Brain microvascular endothelial cell (primary cell): ENCODE measurements around the gene ZNF609.
A peak's percentile ranks its signal among the peaks of the same experiment; 100 is the strongest.

Experiments used
- DNase-seq: peaks from one replicate; pipeline ENCODE4 v3.0.0-alpha.2; 2020
- H3K27ac ChIP-seq: fragments of 250-450 bp; sonication (Bioruptor Pico); 2 replicates; pipeline ENCODE4 v1.5.1; 2020; ENCODE audit warnings: mild to moderate bottlenecking, moderate library complexity
- H3K27me3 ChIP-seq: fragments of 250-450 bp; sonication (Bioruptor Pico); replicated peaks from 2 replicates; pipeline ENCODE4 v1.5.1; 2020; ENCODE audit warnings: mild to moderate bottlenecking
- H3K36me3 ChIP-seq: fragments of 250-450 bp; sonication (Bioruptor Pico); replicated peaks from 2 replicates; pipeline ENCODE4 v1.5.1; 2020; ENCODE audit warnings: mild to moderate bottlenecking
- H3K4me3 ChIP-seq: 2 replicates; pipeline ENCODE4 v1.5.1; 2011; ENCODE audit warnings: low read depth, mild to moderate bottlenecking, control low read depth, low read length, moderate library complexity
- CTCF ChIP-seq: IDR thresholded peaks from 2 replicates; pipeline ENCODE4 v1.5.1; 2011; ENCODE audit warnings: low read depth, mild to moderate bottlenecking, moderate library complexity, low read length, control low read depth, inconsistent platforms; ENCODE audit errors: missing control alignments
- in situ Hi-C: cut with HindIII; loops from 2 replicates; pipeline ENCODE4 v1.10.0; 2017; ENCODE audit warnings: low sequenced_read_pairs, low pct_ligation_motif_present

ZNF609 gene

GRCh38 chr15:64501396-64501715, 41.0 kb downstream of the ZNF609 start:
- no peak overlapping the region for H3K4me3 ChIP-seq
- no peak for TF ChIP-seq CTCF
- H3K36me3 ChIP-seq = peaks cover 9% of the 10 kb centered on the region
- H3K27ac ChIP-seq = no peak overlapping the region
- in situ Hi-C loops = no loop called here
- DNase-seq = no peak
- no peaks in the 10 kb centered on the region for H3K27me3 ChIP-seq

- Histone ChIP-seq H3K4me3 (no peak overlapping the region), H3K27me3 (no peaks in the 10 kb centered on the region), H3K27ac (peak overlapping the region; percentile 45), H3K36me3 (peaks cover 7% of the 10 kb centered on the region)
- DNase-seq = no peak
- TF ChIP-seq CTCF = no peak
- in situ Hi-C loops = no loop called here
Measured at GRCh38 chr15:64502151-64502550, 41.8 kb downstream of the ZNF609 start.

- Histone ChIP-seq H3K27me3 (no peaks in the 10 kb centered on the region), H3K4me3 (no peak overlapping the region), H3K27ac (peak overlapping the region; percentile 45), H3K36me3 (peaks cover 7% of the 10 kb centered on the region)
- DNase-seq = no peak
- TF ChIP-seq CTCF = no peak
- in situ Hi-C loops = no loop called here
Measured at GRCh38 chr15:64502551-64502950, 42.2 kb downstream of the ZNF609 start.

- H3K36me3 ChIP-seq = peaks cover 7% of the 10 kb centered on the region
- peak; percentile 51 for DNase-seq
- in situ Hi-C loops = no loop called here
- TF ChIP-seq CTCF = no peak
- H3K27me3 ChIP-seq = no peaks in the 10 kb centered on the region
- H3K27ac ChIP-seq = peak overlapping the region; percentile 45
- no peak overlapping the region for H3K4me3 ChIP-seq
Measured at GRCh38 chr15:64503197-64503596, 42.8 kb downstream of the ZNF609 start.

- no peak overlapping the region for H3K4me3 ChIP-seq
- peak overlapping the region; percentile 45 for H3K27ac ChIP-seq
- no peak for DNase-seq
- peaks cover 7% of the 10 kb centered on the region for H3K36me3 ChIP-seq
- no peak for TF ChIP-seq CTCF
- no peaks in the 10 kb centered on the region for H3K27me3 ChIP-seq
- in situ Hi-C loops = no loop called here
Measured at GRCh38 chr15:64503640-64504039, 43.3 kb downstream of the ZNF609 start.

GRCh38 chr15:64507293-64507802, 47.0 kb downstream of the ZNF609 start:
- no peak for TF ChIP-seq CTCF
- DNase-seq = peak; percentile 86
- Histone ChIP-seq H3K36me3 (peaks cover 3% of the 10 kb centered on the region), H3K27me3 (no peaks in the 10 kb centered on the region), H3K27ac (peak overlapping the region; percentile 17), H3K4me3 (no peak overlapping the region)
- in situ Hi-C loops = no loop called here
